SK-N-SH (cell line): Measurements from ENCODE around the gene TFAP2D. TPM values are rescaled to one million over a fixed set of nuclear protein-coding genes. Genes with fewer than 3 reads are reported as not detected.

Source experiments
- CTCF ChIA-PET: fragments of 300-600, 350-600 bp; formaldehyde crosslinking; extraction: SDS; loops from one replicate; lab custom pipeline; 2021; lab: Yijun Ruan, JAX
- POLR2A ChIA-PET: fragments of 350-600 bp; sonication (Branson Sonifier 250); formaldehyde crosslinking; extraction: SDS; loops from one replicate; lab custom pipeline; 2020; ENCODE audit warnings: antibody characterized with exemption, inconsistent platforms; lab: Yijun Ruan, JAX
- DNase-seq: peaks from one replicate; pipeline ENCODE4 v3.0.0; 2012
- H2AFZ ChIP-seq: fragments of 200-600 bp; sonication (generic); 2 replicates; pipeline ENCODE4 v1.8.1; 2016; ENCODE audit warnings: antibody characterized with exemption, mild to moderate bottlenecking, low read depth
- H3F3A ChIP-seq: fragments of 200-600 bp; sonication (generic); replicated peaks from 2 replicates; pipeline ENCODE3; 2016; ENCODE audit warnings: antibody characterized with exemption, mild to moderate bottlenecking; ENCODE audit not compliant: insufficient read depth
- H3K27ac ChIP-seq, 2 experiments: fragments of 200-500 bp in 1 of 2; fragments of 200-600 bp in 1 of 2; sonication (Bioruptor generic) in 1 of 2; sonication (generic), shearing (Covaris generic) in 1 of 2; 2 replicates each; pipeline versions ENCODE4 v1.5.1 to v1.6.1; 2014 to 2016; ENCODE audit warnings: low read depth in 2 of 2, inconsistent platforms in 1 of 2, low read length in 1 of 2, mild to moderate bottlenecking in 1 of 2, mixed read lengths in 1 of 2
- H3K27me3 ChIP-seq: fragments of 200-600 bp; sonication (generic), shearing (Covaris generic); 2 replicates; pipeline ENCODE4 v1.6.1; 2016; ENCODE audit warnings: mixed run types; ENCODE audit not compliant: insufficient read depth
- H3K36me3 ChIP-seq, 2 experiments: fragments of 200-500 bp in 1 of 2; fragments of 200-600 bp in 1 of 2; sonication (Bioruptor generic) in 1 of 2; sonication (generic) in 1 of 2; replicated peaks in 1 of 2; 2 replicates each; pipeline versions ENCODE3 to v1.5.1; 2014 to 2016; ENCODE audit warnings: low read length in 1 of 2, mild to moderate bottlenecking in 1 of 2; ENCODE audit not compliant: insufficient read depth in 2 of 2, control insufficient read depth in 1 of 2
- H3K4me1 ChIP-seq, 2 experiments: fragments of 200-500 bp in 1 of 2; fragments of 200-600 bp in 1 of 2; sonication (Bioruptor generic) in 1 of 2; sonication (generic), shearing (Covaris generic) in 1 of 2; 2 replicates each; pipeline versions ENCODE4 v1.5.1 to v1.6.1; 2014 to 2016; ENCODE audit warnings: low read depth in 1 of 2, low read length in 1 of 2, mixed run types in 1 of 2; ENCODE audit not compliant: insufficient read depth in 2 of 2, control insufficient read depth in 1 of 2
- H3K4me2 ChIP-seq: fragments of 200-600 bp; sonication (generic), shearing (Covaris generic); 2 replicates; pipeline ENCODE4 v1.6.1; 2017; ENCODE audit warnings: mixed run types
- H3K4me3 ChIP-seq, 2 experiments: fragments of 200-500 bp in 1 of 2; fragments of 200-600 bp in 1 of 2; sonication (Bioruptor generic) in 1 of 2; sonication (generic), shearing (Covaris generic) in 1 of 2; 2 replicates each; pipeline versions ENCODE4 v1.5.1 to v1.8.1; 2014 to 2016; ENCODE audit warnings: low read depth in 2 of 2, inconsistent platforms in 1 of 2, low read length in 1 of 2, mild to moderate bottlenecking in 1 of 2, mixed read lengths in 1 of 2, moderate library complexity in 1 of 2
- H3K79me2 ChIP-seq: fragments of 200-600 bp; sonication (generic); 2 replicates; pipeline ENCODE4 v1.8.1; 2017; ENCODE audit warnings: mild to moderate bottlenecking; ENCODE audit not compliant: insufficient read depth
- H3K9ac ChIP-seq: fragments of 200-600 bp; sonication (generic); 2 replicates; pipeline ENCODE4 v1.6.1; 2017; ENCODE audit warnings: mixed run types
- H3K9me2 ChIP-seq: fragments of 200-600 bp; sonication (generic); 2 replicates; pipeline ENCODE4 v1.6.1; 2017; ENCODE audit warnings: mixed run types
- H3K9me3 ChIP-seq: fragments of 200-600 bp; sonication (generic); 2 replicates; pipeline ENCODE4 v1.6.1; 2017; ENCODE audit warnings: mixed run types, mild to moderate bottlenecking, moderate library complexity
- H4K20me1 ChIP-seq: fragments of 200-600 bp; sonication (generic); 2 replicates; pipeline ENCODE4 v1.6.1; 2017; ENCODE audit warnings: mild to moderate bottlenecking, mixed run types; ENCODE audit not compliant: insufficient read depth
- EP300 ChIP-seq, 2 experiments: IDR thresholded peaks; 2 replicates each; pipeline versions ENCODE4 v1.4.0 to v1.6.1; 2012; ENCODE audit warnings: borderline replicate concordance in 1 of 2, low read depth in 1 of 2, low read length in 1 of 2
- EZH2phosphoT487 ChIP-seq: fragments of 200-600 bp; sonication (generic); IDR thresholded peaks from 2 replicates; pipeline ENCODE4 v1.6.1; 2017; ENCODE audit warnings: low read depth, mixed run types, mild to moderate bottlenecking, antibody characterized with exemption, moderate library complexity, borderline replicate concordance
- FOSL2 ChIP-seq: IDR thresholded peaks from 2 replicates; pipeline ENCODE4 v1.4.0; 2012; ENCODE audit warnings: low read depth, mild to moderate bottlenecking, moderate library complexity, borderline replicate concordance
- FOXJ3 ChIP-seq: sonication (generic); formaldehyde crosslinking; IDR thresholded peaks from 2 replicates; pipeline ENCODE4 v1.5.1; 2020; ENCODE audit warnings: mild to moderate bottlenecking, missing genetic modification reagents
- GABPA ChIP-seq: IDR thresholded peaks from 2 replicates; pipeline ENCODE4 v1.4.0; 2012; ENCODE audit warnings: low read depth, mild to moderate bottlenecking
- GATA2 ChIP-seq: sonication (generic); formaldehyde crosslinking; IDR thresholded peaks from 2 replicates; pipeline ENCODE4 v1.5.0; 2020; ENCODE audit warnings: mild to moderate bottlenecking, missing genetic modification reagents
- MEF2A ChIP-seq: IDR thresholded peaks from 2 replicates; pipeline ENCODE4 v1.4.0; 2012; ENCODE audit warnings: low read depth, borderline replicate concordance
- MXI1 ChIP-seq: IDR thresholded peaks from 2 replicates; pipeline ENCODE4 v1.6.1; 2012; ENCODE audit warnings: mild to moderate bottlenecking, low read depth, low read length, improper control_type of control experiment
- NRF1 ChIP-seq: IDR thresholded peaks from 2 replicates; pipeline ENCODE4 v1.6.1; 2012; ENCODE audit warnings: low read depth, mild to moderate bottlenecking, low read length
- RAD21 ChIP-seq: IDR thresholded peaks from 2 replicates; pipeline ENCODE4 v1.6.1; 2012; ENCODE audit warnings: mild to moderate bottlenecking, low read length
- RCOR1 ChIP-seq: fragments of 150-350 bp; IDR thresholded peaks from 2 replicates; pipeline ENCODE4 v1.6.1; 2017; ENCODE audit warnings: antibody characterized with exemption, low read length
- REST ChIP-seq: IDR thresholded peaks from 2 replicates; pipeline ENCODE4 v1.6.1; 2012; ENCODE audit warnings: mild to moderate bottlenecking, low read depth, low read length, moderate library complexity
- RFX5 ChIP-seq: IDR thresholded peaks from 2 replicates; pipeline ENCODE4 v1.6.1; 2012; ENCODE audit warnings: mild to moderate bottlenecking, improper control_type of control experiment, low read length
- TAF1 ChIP-seq: IDR thresholded peaks from 2 replicates; pipeline ENCODE4 v1.6.1; 2012; ENCODE audit warnings: low read depth, mild to moderate bottlenecking, low read length, moderate library complexity, borderline replicate concordance
- TCF12 ChIP-seq: IDR thresholded peaks from 2 replicates; pipeline ENCODE4 v1.4.0; 2012
- USF2 ChIP-seq: fragments of 150-350 bp; IDR thresholded peaks from 2 replicates; pipeline ENCODE4 v1.6.1; 2017; ENCODE audit warnings: antibody characterized with exemption, low read length, low read depth, borderline replicate concordance
- YY1 ChIP-seq: IDR thresholded peaks from 2 replicates; pipeline ENCODE4 v1.4.0; 2012; ENCODE audit warnings: low read depth, mild to moderate bottlenecking
- WGBS: methylation state at CpG from one replicate; pipeline ENCODE4 v1.1.6; 2017; ENCODE audit warnings: low lambda C conversion rate; 5-methylcytosine and 5-hydroxymethylcytosine counted together
- polyA plus RNA-seq, 3 experiments: library from polyadenylated mRNA; depleted of rRNA; stranded (reverse); fragments of >200 nt; gene quantifications; 2 replicates each; pipeline ENCODE4 v1.2.3, GENCODE V29; 2012
- TF ChIP-seq, protein P1 (sequence below): IDR thresholded peaks from 2 replicates; pipeline ENCODE4; 2012

The TFAP2D gene
- polyA plus RNA-seq, 1 of the 3 experiments (the other 2 are of a cell fraction): not detected

DNA sequence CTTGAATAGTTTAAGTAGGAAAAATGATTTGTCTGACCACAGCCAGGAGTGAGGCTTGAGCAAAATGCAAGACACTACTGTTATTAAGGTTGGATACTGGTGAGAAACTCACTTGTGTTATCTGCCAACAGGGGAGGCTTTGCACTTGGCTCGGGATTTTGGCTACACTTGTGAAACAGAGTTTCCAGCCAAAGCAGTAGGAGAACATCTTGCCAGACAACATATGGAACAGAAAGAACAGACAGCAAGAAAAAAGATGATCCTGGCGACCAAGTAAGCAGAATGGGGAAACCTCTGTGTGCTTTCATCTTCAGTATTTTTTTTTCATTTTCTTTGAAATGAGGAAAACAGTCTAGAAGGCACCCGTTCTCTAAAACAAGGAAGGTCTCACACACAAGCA lies 31.6 kb downstream of the TFAP2D start:
- Histone ChIP-seq H4K20me1 (no peaks in the 10 kb centered on the region), H3K36me3 (no peaks in the 10 kb centered on the region), H3K4me3 (no peak overlapping the region), H3K27ac (no peak overlapping the region), H3K4me1 (no peaks in the 10 kb centered on the region), H3K27me3 (no peaks in the 10 kb centered on the region), H3K79me2 (no peaks in the 10 kb centered on the region), H3K9me2 (no peaks in the 10 kb centered on the region), H2AFZ (no peak overlapping the region), H3K9ac (no peak overlapping the region), H3K4me2 (no peak overlapping the region), H3F3A (no peaks in the 10 kb centered on the region), H3K9me3 (no peaks in the 10 kb centered on the region)
- TF ChIP-seq RAD21 (no peak), RCOR1 (no peak), EZH2phosphoT487 (no peak), MXI1 (no peak), GABPA (no peak), EP300 (IDR thresholded peaks at IDR 0.05; ENCODE audit: borderline replicate concordance in 1 of 2, low read depth in 1 of 2, low read length in 1 of 2) (no peak), FOSL2 (no peak), MEF2A (no peak), NRF1 (no peak), REST (no peak), TCF12 (no peak), USF2 (no peak), TAF1 (no peak), GATA2 (CRISPR knock-in tag) (no peak), FOXJ3 (CRISPR knock-in tag) (no peak), YY1 (no peak), RFX5 (no peak)
- TF ChIP-seq, protein P1, sequence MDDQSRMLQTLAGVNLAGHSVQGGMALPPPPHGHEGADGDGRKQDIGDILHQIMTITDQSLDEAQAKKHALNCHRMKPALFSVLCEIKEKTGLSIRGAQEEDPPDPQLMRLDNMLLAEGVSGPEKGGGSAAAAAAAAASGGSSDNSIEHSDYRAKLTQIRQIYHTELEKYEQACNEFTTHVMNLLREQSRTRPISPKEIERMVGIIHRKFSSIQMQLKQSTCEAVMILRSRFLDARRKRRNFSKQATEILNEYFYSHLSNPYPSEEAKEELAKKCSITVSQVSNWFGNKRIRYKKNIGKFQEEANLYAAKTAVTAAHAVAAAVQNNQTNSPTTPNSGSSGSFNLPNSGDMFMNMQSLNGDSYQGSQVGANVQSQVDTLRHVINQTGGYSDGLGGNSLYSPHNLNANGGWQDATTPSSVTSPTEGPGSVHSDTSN: no peak
- DNase-seq: no peak
- 21% methylated on average over 3 of the region's 3 CpGs for WGBS
- ChIA-PET POLR2A (no interaction called here), CTCF (no interaction called here)
